Measurements from ENCODE around the gene SNRPA.
"Not testable (repeated sequence)": the region's sequence is repeated elsewhere in the genome, so short reads cannot be mapped to it uniquely, and the experiment has no call there.

The SNRPA gene

DNA sequence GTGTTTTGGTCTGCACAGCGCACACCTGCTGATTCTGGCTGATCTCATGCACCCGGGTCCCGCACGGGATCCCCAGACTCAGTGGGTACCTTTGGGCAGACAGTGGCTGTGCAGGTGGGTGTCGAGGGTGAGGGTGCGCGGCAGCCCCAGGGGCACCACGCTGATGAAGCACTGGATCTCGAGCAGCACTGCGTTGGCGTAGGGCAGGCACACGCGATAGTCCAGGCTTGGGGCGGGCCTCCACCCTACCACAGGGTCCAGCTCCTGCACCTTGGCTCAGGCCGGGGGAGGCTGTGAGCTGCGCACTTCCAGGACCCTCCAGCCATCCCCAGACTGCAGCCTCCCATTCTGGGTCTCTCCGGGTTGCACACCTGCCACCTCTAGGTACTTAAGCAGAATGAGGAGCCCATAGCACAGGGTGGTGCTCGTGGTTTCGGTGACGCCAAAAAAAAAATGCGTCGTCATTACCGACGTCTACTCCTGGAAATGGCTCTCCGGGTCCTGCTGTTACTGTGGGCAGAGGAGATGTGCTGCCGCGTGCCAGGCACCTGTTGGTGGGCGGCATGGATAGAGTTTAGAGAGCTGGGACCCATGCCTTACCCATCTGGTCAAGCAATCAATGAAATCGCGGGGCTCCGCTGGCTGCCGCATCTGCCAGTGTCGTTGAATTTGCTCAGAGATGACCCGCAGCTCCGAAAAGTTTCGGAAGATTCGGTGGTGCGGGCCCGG, 58.5 kb downstream of the SNRPA start:
- peaks cover 63% of the 10 kb centered on the region for H3K4me1 Mint-ChIP-seq
- H3K9me3 Mint-ChIP-seq: no peaks in the 10 kb centered on the region
- peak overlapping the region; percentile 69 to 95 (median 75) for H3K4me3 Mint-ChIP-seq
- peak overlapping the region in 1 of 3 experiments; percentile 90 for H3K27ac Mint-ChIP-seq
- peaks cover 7% of the 10 kb centered on the region for H3K27me3 Mint-ChIP-seq (ENCODE audit: low read depth)
- TF ChIP-seq, protein P1, sequence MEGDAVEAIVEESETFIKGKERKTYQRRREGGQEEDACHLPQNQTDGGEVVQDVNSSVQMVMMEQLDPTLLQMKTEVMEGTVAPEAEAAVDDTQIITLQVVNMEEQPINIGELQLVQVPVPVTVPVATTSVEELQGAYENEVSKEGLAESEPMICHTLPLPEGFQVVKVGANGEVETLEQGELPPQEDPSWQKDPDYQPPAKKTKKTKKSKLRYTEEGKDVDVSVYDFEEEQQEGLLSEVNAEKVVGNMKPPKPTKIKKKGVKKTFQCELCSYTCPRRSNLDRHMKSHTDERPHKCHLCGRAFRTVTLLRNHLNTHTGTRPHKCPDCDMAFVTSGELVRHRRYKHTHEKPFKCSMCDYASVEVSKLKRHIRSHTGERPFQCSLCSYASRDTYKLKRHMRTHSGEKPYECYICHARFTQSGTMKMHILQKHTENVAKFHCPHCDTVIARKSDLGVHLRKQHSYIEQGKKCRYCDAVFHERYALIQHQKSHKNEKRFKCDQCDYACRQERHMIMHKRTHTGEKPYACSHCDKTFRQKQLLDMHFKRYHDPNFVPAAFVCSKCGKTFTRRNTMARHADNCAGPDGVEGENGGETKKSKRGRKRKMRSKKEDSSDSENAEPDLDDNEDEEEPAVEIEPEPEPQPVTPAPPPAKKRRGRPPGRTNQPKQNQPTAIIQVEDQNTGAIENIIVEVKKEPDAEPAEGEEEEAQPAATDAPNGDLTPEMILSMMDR (IDR thresholded peaks at IDR 0.05; ENCODE audit: unreplicated experiment in 3 of 3): no peak
- peaks cover 16% of the 10 kb centered on the region for H3K36me3 Mint-ChIP-seq (ENCODE audit: low read depth)

DNA sequence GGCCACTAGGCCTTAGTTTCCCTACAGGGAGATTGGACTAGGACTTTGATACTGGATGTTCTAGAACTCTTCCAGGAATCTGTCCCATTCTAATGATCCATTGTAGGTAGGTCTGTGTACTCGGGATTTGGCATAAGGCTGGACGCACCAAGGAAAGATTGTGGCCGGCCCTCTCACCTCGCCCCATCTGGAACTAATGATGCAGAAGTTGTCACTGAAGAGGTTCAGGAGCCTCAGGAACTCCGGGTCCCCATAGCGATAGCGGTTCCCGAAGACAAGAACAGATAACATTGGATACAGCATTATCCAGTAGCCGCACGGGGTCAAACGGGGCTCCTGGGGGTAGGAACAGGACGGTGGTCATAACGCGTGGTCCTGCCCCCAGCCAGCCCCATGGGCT, 59.2 kb downstream of the SNRPA start:
- Mint-ChIP-seq H3K27ac (peak overlapping the region; percentile 90 to 100 (median 97)), H3K27me3 (ENCODE audit: low read depth) (peaks cover 11% of the 10 kb centered on the region), H3K4me1 (peaks cover 62% of the 10 kb centered on the region), H3K4me3 (peak overlapping the region; percentile 69 to 95 (median 75)), H3K36me3 (ENCODE audit: low read depth) (peaks cover 10% of the 10 kb centered on the region), H3K9me3 (no peaks in the 10 kb centered on the region)
- TF ChIP-seq, protein P1 (IDR thresholded peaks at IDR 0.05; ENCODE audit: unreplicated experiment in 3 of 3): no peak

DNA sequence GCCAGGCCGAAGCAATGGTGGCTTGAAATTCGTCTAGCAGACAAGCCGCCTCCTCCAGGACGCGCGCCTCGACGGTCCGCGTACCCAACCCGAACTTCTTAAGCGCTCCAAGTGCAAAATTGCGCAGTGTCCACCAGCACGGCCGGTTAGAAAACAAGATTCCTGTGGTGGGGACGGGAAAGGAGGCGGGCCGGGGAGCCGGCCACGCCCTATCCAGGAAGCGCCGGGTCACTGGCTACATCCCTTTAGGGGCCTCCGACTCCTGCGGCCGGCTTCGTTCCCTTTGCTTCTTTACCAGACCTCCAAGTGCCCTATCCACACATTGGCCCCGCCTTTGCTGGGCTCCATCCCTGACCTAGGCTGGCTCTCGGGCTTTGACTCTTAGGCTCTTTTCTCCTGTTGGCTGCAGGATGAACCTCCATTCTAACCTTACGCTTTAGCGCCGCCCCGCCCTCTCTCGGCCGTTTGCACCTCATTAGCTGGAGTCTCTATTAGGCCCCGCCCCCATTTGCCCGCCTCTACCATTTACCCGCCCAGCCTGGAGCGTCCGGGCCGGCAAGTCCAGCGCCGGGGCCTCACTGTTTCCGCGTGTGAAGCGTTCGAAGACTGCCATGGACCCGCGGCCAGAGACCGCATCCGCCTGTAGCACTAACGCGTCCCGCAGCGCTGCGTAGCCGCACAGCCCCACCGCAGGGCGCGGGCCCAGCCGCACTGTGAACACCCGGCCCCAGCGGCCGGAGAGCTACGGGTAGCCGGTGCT, 59.8 kb downstream of the SNRPA start:
- peaks cover 10% of the 10 kb centered on the region for H3K36me3 Mint-ChIP-seq (ENCODE audit: low read depth)
- peaks cover 11% of the 10 kb centered on the region for H3K27me3 Mint-ChIP-seq (ENCODE audit: low read depth)
- H3K4me1 Mint-ChIP-seq: peaks cover 59% of the 10 kb centered on the region
- H3K27ac Mint-ChIP-seq: peak overlapping the region; percentile 90 to 100 (median 97)
- H3K4me3 Mint-ChIP-seq: peak overlapping the region; percentile 95 to 99 (median 98)
- H3K9me3 Mint-ChIP-seq: not testable (repeated sequence)

GRCh38 chr19:40811478-40812341, 60.7 kb downstream of the SNRPA start:
- H3K4me3 Mint-ChIP-seq: peak overlapping the region; percentile 95 to 99 (median 98)
- peaks cover 51% of the 10 kb centered on the region for H3K4me1 Mint-ChIP-seq
- H3K27me3 Mint-ChIP-seq (ENCODE audit: low read depth): peaks cover 11% of the 10 kb centered on the region
- peaks cover 10% of the 10 kb centered on the region for H3K36me3 Mint-ChIP-seq (ENCODE audit: low read depth)
- H3K9me3 Mint-ChIP-seq: no peaks in the 10 kb centered on the region
- TF ChIP-seq, protein P1 (IDR thresholded peaks at IDR 0.05; ENCODE audit: unreplicated experiment in 3 of 3): no peak
- peak overlapping the region; percentile 90 to 99 (median 97) for H3K27ac Mint-ChIP-seq

GRCh38 chr19:40812571-40812970, 61.6 kb downstream of the SNRPA start:
- H3K36me3 Mint-ChIP-seq (ENCODE audit: low read depth): peaks cover 10% of the 10 kb centered on the region
- H3K4me3 Mint-ChIP-seq: peak overlapping the region; percentile 95 to 99 (median 98)
- not testable (repeated sequence) for H3K9me3 Mint-ChIP-seq
- peaks cover 47% of the 10 kb centered on the region for H3K4me1 Mint-ChIP-seq
- H3K27me3 Mint-ChIP-seq (ENCODE audit: low read depth): peaks cover 11% of the 10 kb centered on the region
- peak overlapping the region; percentile 87 to 94 (median 90) for H3K27ac Mint-ChIP-seq

DNA sequence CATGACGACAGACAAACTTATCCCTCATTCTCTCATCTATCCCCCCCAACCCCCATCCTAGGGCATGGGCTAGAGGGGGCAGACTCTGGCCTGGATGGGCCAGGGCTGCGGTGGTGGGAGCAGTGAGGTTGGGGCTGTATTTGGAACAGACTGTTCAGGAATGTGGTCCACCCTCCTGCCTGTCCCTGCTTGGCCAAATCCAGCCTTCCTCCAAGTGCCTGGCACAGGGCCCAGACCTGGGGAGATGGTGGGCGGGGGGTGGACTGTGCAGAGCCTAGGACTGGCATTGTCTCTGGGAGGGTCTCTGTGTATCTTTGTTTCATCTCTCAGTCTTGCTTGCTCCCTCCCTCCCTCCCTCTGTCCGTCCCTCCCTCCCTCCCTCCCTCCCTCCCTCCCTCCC, 62.2 kb downstream of the SNRPA start:
- peaks cover 6% of the 10 kb centered on the region for H3K36me3 Mint-ChIP-seq (ENCODE audit: low read depth)
- H3K4me3 Mint-ChIP-seq: peak overlapping the region; percentile 95 to 99 (median 98)
- no peaks in the 10 kb centered on the region for H3K9me3 Mint-ChIP-seq
- H3K4me1 Mint-ChIP-seq: peaks cover 48% of the 10 kb centered on the region
- H3K27me3 Mint-ChIP-seq (ENCODE audit: low read depth): peaks cover 11% of the 10 kb centered on the region
- TF ChIP-seq, protein P1 (IDR thresholded peaks at IDR 0.05; ENCODE audit: unreplicated experiment in 3 of 3): no peak
- peak overlapping the region; percentile 87 to 94 (median 90) for H3K27ac Mint-ChIP-seq
